NOMO-1 (cell line): ENCODE results near the gene SLC35G3.
"Not testable (repeated sequence)": the region's sequence is repeated elsewhere in the genome, so short reads cannot be mapped to it uniquely, and the experiment has no call there.

Source experiments
- DNase-seq, 2 experiments: peaks; one replicate each; lab custom pipeline; 2025; ENCODE audit not compliant: unreplicated experiment in 2 of 2; lab: John Stamatoyannopoulos, UW

The SLC35G3 gene

DNA sequence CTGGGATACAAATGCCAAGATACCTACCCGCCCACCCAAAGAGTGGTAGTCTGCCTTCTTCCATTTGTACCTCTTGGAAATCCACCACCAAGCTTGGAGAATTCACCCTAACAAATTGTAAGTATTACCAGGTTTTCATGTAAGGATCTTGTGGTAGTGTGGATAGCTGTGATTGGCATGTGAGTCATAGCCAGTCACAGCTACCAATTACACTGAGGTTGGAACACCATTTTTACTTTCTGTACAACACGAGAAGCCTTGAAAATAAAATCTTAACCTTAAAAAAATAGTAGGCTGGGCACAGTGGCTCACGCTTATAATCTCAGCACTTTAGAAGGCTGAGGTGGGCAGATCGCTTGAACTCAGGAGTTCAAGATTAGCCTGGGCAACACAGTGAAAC is 18.5 kb upstream of the SLC35G3 start:
- no peak for DNase-seq

- no peak for DNase-seq
Observed at GRCh38 chr17:35210741-35211140, 16.5 kb upstream of the SLC35G3 start.

DNA sequence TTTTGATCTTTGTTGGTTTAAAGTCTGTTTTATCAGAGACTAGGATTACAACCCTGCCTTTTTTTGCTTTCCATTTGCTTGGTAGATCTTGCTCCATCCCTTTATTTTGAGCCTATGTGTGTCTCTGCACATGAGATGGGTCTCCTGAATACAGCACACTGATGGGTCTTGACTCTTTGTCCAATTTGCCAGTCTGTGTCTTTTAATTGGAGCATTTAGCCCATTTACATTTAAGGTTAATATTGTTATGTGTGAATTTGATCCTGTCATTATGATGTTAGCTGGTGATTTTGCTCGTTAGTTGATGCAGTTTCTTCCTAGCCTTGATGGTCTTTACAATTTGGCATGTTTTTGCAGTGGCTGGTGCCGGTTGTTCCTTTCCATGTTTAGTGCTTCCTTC is 8.4 kb upstream of the SLC35G3 start:
- DNase-seq = not testable (repeated sequence)

DNA sequence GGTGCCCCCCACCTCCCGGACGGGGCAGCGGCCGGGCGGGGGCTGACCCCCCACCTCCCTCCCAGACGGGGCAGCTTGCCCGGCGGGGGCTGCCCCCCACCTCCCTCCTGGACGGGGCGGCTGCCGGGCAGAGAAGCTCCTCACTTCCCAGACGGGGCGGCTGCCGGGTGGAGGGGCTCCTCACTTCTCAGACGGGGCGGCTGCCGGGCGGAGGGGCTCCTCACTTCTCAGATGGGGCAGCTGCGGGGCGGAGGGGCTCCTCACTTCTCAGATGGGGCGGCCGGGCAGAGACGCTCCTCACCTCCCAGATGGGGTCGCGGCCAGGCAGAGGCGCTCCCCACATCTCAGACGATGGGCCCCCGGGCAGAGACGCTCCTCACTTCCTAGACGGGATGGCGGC is 869 bp upstream of the SLC35G3 start:
- DNase-seq = not testable (repeated sequence)

GRCh38 chr17:35192708-35193107 is 1.5 kb downstream of the SLC35G3 start:
- DNase-seq = no peak

DNA sequence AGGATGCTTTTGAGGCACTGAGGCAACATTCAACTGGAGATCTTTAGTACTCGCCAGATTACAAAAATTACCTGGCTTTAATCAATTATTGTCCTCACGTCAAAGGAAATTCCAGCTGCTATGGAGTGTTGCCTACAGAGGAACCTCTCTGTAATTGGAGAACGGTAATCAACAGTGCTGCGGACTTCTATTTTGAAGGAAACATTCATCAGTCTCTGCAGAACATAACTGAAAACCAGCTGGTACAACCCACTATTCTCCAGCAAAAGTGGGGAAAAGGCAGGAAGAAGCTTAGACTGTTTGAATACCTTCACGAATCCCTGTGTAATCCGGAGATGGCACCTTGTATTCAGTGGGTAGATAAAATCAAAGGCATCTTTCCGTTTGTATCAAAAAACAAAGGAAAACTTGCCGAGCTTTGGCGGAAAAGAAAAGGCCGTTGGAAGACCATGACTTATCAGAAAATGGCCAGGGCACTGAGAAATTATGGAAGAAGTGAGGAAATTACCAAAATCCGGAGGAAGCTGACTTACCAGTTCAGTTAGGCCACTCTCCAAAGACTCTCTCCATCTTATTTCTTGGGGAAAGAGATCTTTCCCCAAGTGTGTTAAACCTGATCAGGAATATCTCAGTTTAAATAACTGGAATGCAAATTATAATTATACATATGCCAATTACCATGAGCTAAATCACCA is 3.0 kb downstream of the SLC35G3 start:
- DNase-seq = no peak

DNA sequence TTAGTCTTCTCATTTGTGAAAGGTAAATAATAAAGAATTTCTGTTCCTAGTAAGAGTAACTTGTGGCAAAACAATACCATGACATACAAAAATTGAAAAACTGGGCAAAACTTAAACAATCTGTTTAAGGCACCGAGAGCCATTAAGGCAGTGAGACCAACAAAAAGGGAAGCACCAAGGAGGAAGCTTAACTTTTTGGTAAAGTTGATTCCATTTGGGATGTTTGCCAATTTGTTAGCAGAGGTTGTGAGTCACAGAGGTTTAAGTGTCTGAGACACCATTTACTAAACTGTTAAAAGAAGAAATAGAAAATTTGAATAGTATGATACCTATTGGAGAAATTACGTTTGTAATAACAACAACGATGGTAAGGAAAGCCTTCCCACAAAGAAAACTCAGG is 4.9 kb downstream of the SLC35G3 start:
- DNase-seq = peak; percentile 61 to 91

DNA sequence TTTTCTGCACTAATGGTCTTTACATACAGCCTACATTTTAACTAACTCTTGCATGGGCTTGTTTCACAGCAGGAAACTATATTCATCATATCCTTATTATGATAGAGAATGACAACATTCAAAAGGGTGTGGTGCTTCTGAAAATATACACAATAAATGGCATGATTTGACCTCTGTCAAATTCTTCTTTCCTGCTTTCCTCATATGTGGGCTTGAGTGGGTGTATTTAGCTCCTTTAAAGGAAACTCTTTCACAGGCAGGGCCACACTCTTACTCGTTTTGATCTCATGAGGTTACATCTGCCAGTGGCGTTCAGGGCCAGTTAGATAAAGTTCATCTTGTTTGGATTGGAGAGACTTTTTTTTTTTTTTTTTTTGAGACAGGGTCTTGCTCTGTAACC is 6.1 kb downstream of the SLC35G3 start:
- DNase-seq = peak in 1 of 2 experiments; percentile 4

DNA sequence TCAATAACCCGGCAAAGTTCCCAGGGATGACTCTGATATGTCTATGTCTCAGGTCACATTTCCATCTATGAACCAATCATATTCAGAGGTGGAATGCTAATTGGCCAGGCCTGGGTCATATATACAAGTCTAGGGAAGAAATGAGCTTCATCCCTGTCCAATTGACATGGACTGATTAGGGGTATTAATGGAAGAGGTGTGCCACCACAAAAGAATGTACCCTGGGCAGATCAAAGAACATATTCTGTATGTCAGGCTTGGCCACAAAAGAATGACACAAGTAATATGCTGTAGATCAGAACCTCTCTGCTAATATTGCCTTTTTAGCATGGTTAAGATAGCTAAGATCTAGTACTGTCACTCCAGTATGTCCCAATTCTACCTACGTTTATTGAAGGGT is 6.7 kb downstream of the SLC35G3 start:
- DNase-seq = no peak

- DNase-seq = peak; percentile 8 to 24
Observed at GRCh38 chr17:35185849-35186248, 8.3 kb downstream of the SLC35G3 start.

DNA sequence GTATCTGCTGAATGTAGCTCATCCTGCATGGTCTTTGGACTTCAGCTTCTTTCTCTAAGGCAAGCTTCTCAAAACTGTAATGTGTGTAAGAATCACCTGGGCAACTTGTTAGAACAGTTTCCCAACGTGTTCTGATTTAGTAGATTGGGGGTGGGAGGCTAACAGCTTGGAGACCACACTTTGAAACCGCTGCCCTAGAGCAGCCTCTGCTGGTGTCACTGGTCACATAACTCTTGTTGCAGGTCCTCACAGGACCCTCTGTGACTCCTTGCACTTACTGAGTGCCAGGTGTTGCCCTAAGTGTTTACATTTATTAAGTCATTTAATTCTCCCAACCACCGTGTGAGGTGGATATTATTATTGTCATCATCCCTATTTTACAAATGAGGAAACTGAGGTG is 9.9 kb downstream of the SLC35G3 start:
- DNase-seq = no peak

DNA sequence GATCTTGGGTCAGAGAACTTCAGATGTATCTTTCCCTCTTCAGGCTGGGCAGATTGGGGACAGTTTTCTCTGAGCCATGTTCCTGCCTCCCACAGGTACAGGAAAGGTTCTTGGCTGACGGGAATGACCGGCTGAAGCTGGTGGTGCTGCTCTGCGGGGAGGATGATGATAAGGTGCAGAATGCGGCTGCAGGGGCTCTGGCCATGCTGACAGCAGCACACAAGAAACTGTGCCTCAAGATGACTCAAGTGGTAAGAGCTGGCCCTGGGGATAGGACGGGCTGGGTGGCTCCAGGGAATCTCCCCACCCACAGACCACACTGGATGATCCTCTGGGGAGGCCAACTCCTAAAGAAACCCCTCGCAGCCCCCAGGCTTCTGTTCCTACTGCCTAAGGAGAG is 10.9 kb downstream of the SLC35G3 start:
- no peak for DNase-seq

DNA sequence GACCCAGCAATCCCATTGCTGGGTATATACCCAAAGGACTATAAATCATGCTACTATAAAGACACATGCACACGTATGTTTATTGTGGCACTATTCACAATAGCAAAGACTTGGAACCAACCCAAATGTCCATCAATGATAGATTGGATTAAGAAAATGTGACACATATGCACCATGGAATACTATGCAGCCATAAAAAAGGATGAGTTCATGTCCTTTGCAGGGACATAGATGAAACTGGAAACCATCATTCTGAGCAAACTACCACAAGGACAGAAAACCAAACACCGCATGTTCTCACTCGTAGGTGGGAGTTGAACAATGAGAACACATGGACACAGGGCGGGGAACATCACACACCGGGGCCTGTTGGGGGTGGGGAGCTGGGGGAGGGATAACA is 14.8 kb downstream of the SLC35G3 start:
- DNase-seq = not testable (repeated sequence)

DNA sequence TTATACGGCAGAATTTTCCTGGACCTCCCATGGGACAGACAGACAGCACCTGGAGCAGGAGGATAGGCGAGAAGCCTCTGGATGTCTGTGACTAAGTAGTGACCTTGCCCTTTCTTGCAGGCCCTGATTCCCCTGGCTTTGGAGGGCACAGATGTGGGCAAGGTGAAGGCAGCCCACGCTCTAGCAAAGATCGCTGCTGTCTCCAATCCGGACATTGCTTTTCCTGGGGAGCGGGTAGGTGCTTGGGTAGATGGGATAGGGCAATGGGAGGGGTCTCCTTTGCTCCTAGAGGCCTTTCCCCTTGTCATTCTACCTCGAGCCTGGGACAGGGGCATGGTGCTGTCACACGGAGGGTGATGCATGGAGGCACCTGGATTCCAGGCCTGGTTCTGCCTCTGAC is 17.3 kb downstream of the SLC35G3 start:
- no peak for DNase-seq

DNA sequence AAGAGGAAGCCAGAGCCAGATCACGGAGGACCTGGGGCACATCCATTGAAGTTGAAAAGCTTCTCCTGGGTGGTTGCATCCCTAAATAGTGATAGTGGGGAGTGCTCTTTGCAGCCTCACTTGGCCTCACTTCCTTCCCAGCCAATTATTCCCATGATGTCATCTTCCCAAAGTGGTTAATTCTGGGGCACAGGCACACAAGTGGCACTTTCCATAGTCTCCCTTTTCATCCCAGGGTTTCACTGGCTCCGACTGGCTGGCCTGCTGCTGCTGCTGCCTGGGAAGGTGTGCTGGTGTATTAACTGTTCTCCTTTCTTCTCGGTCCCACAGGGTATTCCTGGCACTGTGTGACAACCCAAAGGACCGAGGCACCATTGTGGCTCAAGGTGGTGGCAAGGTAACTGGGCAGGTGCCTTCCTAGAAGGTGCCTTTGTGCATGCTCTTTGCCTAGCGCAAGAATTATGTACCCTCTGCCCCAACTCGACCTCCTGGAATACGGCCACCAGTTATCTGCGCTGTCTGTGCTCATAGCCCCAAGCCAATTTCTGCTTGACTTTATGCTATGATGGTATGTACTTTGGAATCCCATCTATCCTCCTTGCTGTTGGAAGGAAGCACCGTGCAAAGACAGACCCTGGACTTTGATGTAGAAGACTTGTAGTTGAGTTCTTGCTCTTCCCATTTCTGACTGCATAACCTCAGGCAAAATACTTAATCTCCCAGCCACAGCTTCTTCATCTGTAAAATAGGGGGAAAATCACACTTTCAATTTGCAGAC is 18.4 kb downstream of the SLC35G3 start:
- no peak for DNase-seq

GRCh38 chr17:35174835-35175334 is 19.3 kb downstream of the SLC35G3 start:
- DNase-seq = no peak

DNA sequence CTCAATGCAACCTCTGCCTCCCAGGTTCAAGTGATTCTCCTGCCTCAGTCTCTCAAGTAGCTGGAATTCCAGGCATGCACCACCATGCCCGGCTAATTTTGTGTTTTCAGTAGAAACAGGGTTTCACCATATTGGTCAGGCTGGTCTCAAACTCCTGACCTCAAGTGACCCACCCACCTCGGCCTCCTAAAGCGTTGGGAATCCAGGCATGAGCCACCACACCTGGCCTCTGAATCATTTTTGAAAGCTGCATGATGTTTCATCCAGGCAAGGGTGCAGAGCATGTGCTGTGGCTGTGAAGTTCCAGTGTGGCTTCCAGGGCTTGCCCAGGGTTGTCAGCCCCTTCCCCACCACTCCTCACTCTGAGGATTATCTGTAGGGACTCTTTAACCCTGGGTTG is 21.9 kb downstream of the SLC35G3 start:
- DNase-seq = not testable (repeated sequence)

DNA sequence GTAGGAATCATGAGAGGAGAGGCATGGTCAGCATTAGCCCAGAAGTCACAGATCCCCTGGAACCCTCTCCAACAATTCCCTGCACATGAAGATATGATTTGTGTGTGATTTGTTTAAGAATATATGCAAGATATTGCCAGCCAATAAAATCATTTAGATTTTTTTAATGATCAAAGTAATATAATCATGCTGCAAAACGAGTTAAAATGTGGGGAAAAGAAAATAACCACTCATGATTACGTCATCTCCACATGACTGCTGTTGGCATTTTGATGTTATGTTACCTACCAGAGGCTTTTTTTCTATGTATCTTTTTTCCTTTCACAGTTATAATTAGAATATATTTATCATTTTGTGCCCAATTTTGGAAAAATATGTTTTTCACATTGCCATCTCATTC is 22.4 kb downstream of the SLC35G3 start:
- DNase-seq = no peak

DNA sequence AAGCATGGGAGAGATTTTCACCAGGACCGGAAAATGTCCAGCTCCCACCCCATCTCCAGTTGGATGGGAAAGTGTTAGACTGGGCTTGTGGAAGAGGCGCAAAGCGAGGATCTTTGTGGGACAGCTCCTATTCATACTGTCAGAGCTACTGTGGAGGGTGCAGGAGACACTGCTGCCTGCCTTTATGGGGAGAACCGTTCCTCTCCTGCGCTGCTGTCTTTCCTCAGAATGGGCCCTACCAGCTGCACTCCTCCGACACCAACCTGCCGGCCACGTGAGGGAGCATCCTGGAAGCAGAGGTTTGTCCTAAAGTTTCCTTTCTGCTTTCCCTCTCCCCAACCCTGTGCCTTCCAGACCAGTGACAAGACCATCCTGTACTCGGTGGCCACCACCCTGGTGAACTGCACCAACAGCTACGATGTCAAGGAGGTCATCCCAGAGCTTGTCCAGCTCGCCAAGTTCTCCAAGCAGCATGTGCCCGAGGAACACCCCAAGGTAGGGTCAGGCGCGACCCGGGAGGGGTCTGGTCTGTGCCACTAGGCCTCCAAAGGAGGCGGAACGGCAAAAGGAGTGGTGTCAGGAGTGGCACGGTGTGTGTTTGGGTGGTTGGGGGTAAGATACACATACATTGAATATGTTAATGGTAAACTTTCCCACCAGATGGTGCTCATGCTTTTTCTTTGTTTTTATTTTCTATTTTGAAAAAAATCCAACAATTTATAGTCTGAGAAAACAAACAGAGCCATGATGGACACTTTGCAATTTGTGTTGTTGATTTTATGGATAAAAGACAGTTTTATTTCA is 23.0 kb downstream of the SLC35G3 start:
- peak in 1 of 2 experiments; percentile 45 for DNase-seq

DNA sequence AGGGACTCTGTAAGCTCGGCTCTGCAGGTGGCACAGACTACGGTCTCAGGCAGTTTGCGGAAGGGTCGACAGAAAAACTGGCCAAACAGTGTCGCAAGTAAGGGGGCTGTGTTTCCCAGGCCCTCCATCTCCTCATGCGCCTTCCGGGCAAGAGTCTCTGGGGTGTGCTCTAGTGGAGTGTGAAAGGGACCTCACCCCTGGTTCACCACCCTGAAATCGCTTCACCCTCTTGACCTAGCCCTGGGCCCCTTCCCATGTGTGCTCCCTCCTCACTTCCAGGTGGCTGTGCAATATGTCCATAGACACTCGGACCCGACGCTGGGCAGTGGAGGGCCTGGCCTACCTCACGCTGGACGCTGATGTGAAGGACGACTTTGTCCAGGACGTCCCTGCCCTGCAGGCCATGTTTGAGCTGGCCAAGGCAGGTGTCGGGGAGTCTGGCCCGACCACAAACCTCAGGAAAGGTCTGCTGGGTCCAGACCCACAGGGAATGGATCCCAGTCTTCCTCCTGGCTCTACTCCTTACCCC is 24.3 kb downstream of the SLC35G3 start:
- no peak for DNase-seq

- no peak for DNase-seq
Observed at GRCh38 chr17:35167666-35168065, 26.5 kb downstream of the SLC35G3 start.
